SK-N-SH treated with all-trans-retinoic acid at 6 μM for 48 hours (cell line): Measurements from ENCODE around the gene IL4R.

Experiments
- ATAC-seq: fragments of 200-7000 bp; cut with Tn5 transposase; 3 replicates; pipeline ENCODE4 v1.9.1; 2020; ENCODE audit warnings: mild to moderate bottlenecking, moderate library complexity
- ARNTL ChIP-seq: fragments of 450-650 bp; formaldehyde crosslinking; IDR thresholded peaks from 2 replicates; pipeline ENCODE4 v1.5.0; 2020; ENCODE audit warnings: low read depth, mild to moderate bottlenecking, moderate library complexity, borderline replicate concordance
- BACH2 ChIP-seq: fragments of 250-450 bp; sonication (Bioruptor Pico); IDR thresholded peaks from 2 replicates; pipeline ENCODE4 v1.9.0; 2021; ENCODE audit warnings: mild to moderate bottlenecking, borderline replicate concordance
- CSDC2 ChIP-seq: fragments of 250-450 bp; sonication (Bioruptor Pico); IDR thresholded peaks from 2 replicates; pipeline ENCODE4 v1.5.0; 2020; ENCODE audit warnings: mild to moderate bottlenecking, moderate library complexity
- ESRRG ChIP-seq: fragments of 250-450 bp; sonication (Bioruptor Pico); IDR thresholded peaks from 2 replicates; pipeline ENCODE4 v1.6.1; 2021; ENCODE audit warnings: mild to moderate bottlenecking
- GLIS3 ChIP-seq: fragments of 250-450 bp; sonication (Bioruptor Pico); IDR thresholded peaks from 2 replicates; pipeline ENCODE4 v1.5.0; 2020; ENCODE audit warnings: mild to moderate bottlenecking, moderate library complexity
- ISL1 ChIP-seq: fragments of 250-450 bp; sonication (Bioruptor Pico); IDR thresholded peaks from 2 replicates; pipeline ENCODE4 v2.1.2; 2022; ENCODE audit warnings: mild to moderate bottlenecking, moderate library complexity
- OSR1 ChIP-seq: fragments of 250-450 bp; sonication (Bioruptor Pico); IDR thresholded peaks from 2 replicates; pipeline ENCODE4 v1.8.0; 2022; ENCODE audit warnings: moderate library complexity, mild to moderate bottlenecking, inconsistent platforms
- PATZ1 ChIP-seq: fragments of 250-450 bp; sonication (Bioruptor Pico); IDR thresholded peaks from 2 replicates; pipeline ENCODE4 v1.8.0; 2020; ENCODE audit warnings: mild to moderate bottlenecking, moderate library complexity, borderline replicate concordance
- PPARA ChIP-seq: fragments of 250-450 bp; sonication (Bioruptor Pico); IDR thresholded peaks from 2 replicates; pipeline ENCODE4 v1.5.0; 2020; ENCODE audit warnings: mild to moderate bottlenecking, borderline replicate concordance
- RARB ChIP-seq: fragments of 250-450 bp; sonication (Bioruptor Pico); IDR thresholded peaks from 2 replicates; pipeline ENCODE4 v1.8.0; 2021; ENCODE audit warnings: mild to moderate bottlenecking, moderate library complexity
- SNAI2 ChIP-seq: fragments of 250-450 bp; sonication (Bioruptor Pico); IDR thresholded peaks from 2 replicates; pipeline ENCODE4 v1.5.0; 2020; ENCODE audit warnings: mild to moderate bottlenecking, moderate library complexity
- TCF4 ChIP-seq: fragments of 250-450 bp; sonication (Bioruptor Pico); IDR thresholded peaks from 2 replicates; pipeline ENCODE4 v1.8.0; 2021; ENCODE audit warnings: mild to moderate bottlenecking, moderate library complexity, borderline replicate concordance
- TOX ChIP-seq: fragments of 250-450 bp; sonication (Bioruptor Pico); IDR thresholded peaks from 2 replicates; pipeline ENCODE4 v1.8.0; 2021; ENCODE audit warnings: mild to moderate bottlenecking, moderate library complexity, borderline replicate concordance
- TSHZ2 ChIP-seq: fragments of 250-450 bp; sonication (Bioruptor Pico); IDR thresholded peaks from 2 replicates; pipeline ENCODE4 v1.5.0; 2020; ENCODE audit warnings: mild to moderate bottlenecking, moderate library complexity
- ZC3H10 ChIP-seq: fragments of 250-450 bp; sonication (Bioruptor Pico); IDR thresholded peaks from 2 replicates; pipeline ENCODE4 v1.5.1; 2021; ENCODE audit warnings: mild to moderate bottlenecking, moderate library complexity
- ZFP3 ChIP-seq: fragments of 250-450 bp; sonication (Bioruptor Pico); IDR thresholded peaks from 2 replicates; pipeline ENCODE4 v1.5.0; 2020; ENCODE audit warnings: mild to moderate bottlenecking, moderate library complexity
- ZFP30 ChIP-seq: fragments of 450-650 bp; formaldehyde crosslinking; IDR thresholded peaks from 2 replicates; pipeline ENCODE4 v1.5.0; 2022; ENCODE audit warnings: mild to moderate bottlenecking, moderate library complexity
- ZNF565 ChIP-seq: fragments of 450-650 bp; formaldehyde crosslinking; conservative IDR thresholded peaks from 2 replicates; pipeline ENCODE4 v1.5.0; 2020; ENCODE audit warnings: low read depth, mild to moderate bottlenecking, moderate library complexity
- ZNF70 ChIP-seq: fragments of 450-650 bp; formaldehyde crosslinking; IDR thresholded peaks from 2 replicates; pipeline ENCODE4 v1.5.0; 2020; ENCODE audit warnings: mild to moderate bottlenecking, moderate library complexity
- ZNF8 ChIP-seq: fragments of 450-650 bp; formaldehyde crosslinking; IDR thresholded peaks from 2 replicates; pipeline ENCODE4 v1.5.0; 2020; ENCODE audit warnings: mild to moderate bottlenecking, moderate library complexity
- TF ChIP-seq, protein P1 (sequence below): fragments of 250-450 bp; sonication (Bioruptor Pico); IDR thresholded peaks from 2 replicates; pipeline ENCODE4 v1.5.1; 2020; ENCODE audit warnings: low read depth, mild to moderate bottlenecking, moderate library complexity
- TF ChIP-seq, protein P2 (sequence below): fragments of 250-450 bp; sonication (Bioruptor Pico); IDR thresholded peaks from 2 replicates; pipeline ENCODE4 v1.8.0; 2021; ENCODE audit warnings: low read depth, mild to moderate bottlenecking, moderate library complexity, borderline replicate concordance
- TF ChIP-seq, protein P3 (sequence below): fragments of 250-450 bp; sonication (Bioruptor Pico); IDR thresholded peaks from 2 replicates; pipeline ENCODE4 v1.5.1; 2021; ENCODE audit warnings: mild to moderate bottlenecking, moderate library complexity

Gene IL4R

DNA sequence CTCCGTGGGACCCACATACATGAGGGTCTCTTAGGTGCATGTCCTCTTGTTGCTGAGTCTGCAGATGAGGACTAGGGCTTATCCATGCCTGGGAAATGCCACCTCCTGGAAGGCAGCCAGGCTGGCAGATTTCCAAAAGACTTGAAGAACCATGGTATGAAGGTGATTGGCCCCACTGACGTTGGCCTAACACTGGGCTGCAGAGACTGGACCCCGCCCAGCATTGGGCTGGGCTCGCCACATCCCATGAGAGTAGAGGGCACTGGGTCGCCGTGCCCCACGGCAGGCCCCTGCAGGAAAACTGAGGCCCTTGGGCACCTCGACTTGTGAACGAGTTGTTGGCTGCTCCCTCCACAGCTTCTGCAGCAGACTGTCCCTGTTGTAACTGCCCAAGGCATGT lies 50.0 kb downstream of the IL4R start:
- ATAC-seq = no peak

DNA sequence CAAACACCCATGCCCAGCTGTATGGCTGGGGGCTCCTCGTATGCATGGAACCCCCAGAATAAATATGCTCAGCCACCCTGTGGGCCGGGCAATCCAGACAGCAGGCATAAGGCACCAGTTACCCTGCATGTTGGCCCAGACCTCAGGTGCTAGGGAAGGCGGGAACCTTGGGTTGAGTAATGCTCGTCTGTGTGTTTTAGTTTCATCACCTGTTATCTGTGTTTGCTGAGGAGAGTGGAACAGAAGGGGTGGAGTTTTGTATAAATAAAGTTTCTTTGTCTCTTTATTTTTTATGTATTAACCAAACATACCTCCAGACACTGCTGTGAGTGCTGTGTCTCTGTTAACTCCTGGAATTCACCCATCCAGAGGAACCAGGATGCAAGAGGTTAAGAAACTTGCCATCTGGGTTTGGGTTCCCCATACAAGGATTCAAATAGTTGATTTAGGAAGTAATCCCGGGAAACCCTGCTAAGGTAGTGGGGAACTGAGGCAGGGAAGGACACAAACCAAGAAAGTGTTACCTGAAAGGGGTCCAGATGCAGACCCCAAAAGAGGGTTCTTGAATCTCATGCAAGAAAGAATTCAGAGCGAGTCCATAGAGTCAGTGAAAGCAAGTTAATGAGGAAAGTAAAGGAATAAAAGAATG lies 50.8 kb downstream of the IL4R start:
- ATAC-seq = no peak
- TF ChIP-seq BACH2 (CRISPR knock-in tag) = no peak
- no peak for TF ChIP-seq ZFP3 (CRISPR knock-in tag)
- TF ChIP-seq ZNF565 = no peak
- no peak for TF ChIP-seq CSDC2
- TF ChIP-seq TCF4 (CRISPR knock-in tag) = no peak
- no peak for TF ChIP-seq TOX (CRISPR knock-in tag)
- no peak for TF ChIP-seq PATZ1 (CRISPR knock-in tag)
- no peak for TF ChIP-seq ZFP30 (CRISPR knock-in tag)
- TF ChIP-seq RARB (CRISPR knock-in tag) = no peak

More for the DNA sequence above, 50.0 kb downstream of the IL4R start:
- TF ChIP-seq ZC3H10 (CRISPR knock-in tag) (no peak), ZFP3 (CRISPR knock-in tag) (no peak), SNAI2 (CRISPR knock-in tag) (no peak), ZFP30 (CRISPR knock-in tag) (no peak), OSR1 (no peak), ZNF565 (no peak), PATZ1 (CRISPR knock-in tag) (no peak), TOX (CRISPR knock-in tag) (no peak), BACH2 (CRISPR knock-in tag) (no peak), ZNF8 (CRISPR knock-in tag) (no peak), TCF4 (CRISPR knock-in tag) (no peak), RARB (CRISPR knock-in tag) (no peak), ZNF70 (CRISPR knock-in tag) (no peak), CSDC2 (no peak), ESRRG (CRISPR knock-in tag) (no peak), ARNTL (no peak)
- TF ChIP-seq, protein P1, sequence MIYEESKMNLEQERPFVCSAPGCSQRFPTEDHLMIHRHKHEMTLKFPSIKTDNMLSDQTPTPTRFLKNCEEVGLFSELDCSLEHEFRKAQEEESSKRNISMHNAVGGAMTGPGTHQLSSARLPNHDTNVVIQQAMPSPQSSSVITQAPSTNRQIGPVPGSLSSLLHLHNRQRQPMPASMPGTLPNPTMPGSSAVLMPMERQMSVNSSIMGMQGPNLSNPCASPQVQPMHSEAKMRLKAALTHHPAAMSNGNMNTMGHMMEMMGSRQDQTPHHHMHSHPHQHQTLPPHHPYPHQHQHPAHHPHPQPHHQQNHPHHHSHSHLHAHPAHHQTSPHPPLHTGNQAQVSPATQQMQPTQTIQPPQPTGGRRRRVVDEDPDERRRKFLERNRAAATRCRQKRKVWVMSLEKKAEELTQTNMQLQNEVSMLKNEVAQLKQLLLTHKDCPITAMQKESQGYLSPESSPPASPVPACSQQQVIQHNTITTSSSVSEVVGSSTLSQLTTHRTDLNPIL (CRISPR knock-in tag) = no peak
- TF ChIP-seq, protein P2, sequence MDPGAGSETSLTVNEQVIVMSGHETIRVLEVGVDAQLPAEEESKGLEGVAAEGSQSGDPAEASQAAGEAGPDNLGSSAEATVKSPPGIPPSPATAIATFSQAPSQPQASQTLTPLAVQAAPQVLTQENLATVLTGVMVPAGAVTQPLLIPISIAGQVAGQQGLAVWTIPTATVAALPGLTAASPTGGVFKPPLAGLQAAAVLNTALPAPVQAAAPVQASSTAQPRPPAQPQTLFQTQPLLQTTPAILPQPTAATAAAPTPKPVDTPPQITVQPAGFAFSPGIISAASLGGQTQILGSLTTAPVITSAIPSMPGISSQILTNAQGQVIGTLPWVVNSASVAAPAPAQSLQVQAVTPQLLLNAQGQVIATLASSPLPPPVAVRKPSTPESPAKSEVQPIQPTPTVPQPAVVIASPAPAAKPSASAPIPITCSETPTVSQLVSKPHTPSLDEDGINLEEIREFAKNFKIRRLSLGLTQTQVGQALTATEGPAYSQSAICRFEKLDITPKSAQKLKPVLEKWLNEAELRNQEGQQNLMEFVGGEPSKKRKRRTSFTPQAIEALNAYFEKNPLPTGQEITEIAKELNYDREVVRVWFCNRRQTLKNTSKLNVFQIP = no peak
- TF ChIP-seq, protein P3, sequence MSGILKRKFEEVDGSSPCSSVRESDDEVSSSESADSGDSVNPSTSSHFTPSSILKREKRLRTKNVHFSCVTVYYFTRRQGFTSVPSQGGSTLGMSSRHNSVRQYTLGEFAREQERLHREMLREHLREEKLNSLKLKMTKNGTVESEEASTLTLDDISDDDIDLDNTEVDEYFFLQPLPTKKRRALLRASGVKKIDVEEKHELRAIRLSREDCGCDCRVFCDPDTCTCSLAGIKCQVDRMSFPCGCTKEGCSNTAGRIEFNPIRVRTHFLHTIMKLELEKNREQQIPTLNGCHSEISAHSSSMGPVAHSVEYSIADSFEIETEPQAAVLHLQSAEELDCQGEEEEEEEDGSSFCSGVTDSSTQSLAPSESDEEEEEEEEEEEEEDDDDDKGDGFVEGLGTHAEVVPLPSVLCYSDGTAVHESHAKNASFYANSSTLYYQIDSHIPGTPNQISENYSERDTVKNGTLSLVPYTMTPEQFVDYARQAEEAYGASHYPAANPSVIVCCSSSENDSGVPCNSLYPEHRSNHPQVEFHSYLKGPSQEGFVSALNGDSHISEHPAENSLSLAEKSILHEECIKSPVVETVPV (CRISPR knock-in tag) = no peak

DNA sequence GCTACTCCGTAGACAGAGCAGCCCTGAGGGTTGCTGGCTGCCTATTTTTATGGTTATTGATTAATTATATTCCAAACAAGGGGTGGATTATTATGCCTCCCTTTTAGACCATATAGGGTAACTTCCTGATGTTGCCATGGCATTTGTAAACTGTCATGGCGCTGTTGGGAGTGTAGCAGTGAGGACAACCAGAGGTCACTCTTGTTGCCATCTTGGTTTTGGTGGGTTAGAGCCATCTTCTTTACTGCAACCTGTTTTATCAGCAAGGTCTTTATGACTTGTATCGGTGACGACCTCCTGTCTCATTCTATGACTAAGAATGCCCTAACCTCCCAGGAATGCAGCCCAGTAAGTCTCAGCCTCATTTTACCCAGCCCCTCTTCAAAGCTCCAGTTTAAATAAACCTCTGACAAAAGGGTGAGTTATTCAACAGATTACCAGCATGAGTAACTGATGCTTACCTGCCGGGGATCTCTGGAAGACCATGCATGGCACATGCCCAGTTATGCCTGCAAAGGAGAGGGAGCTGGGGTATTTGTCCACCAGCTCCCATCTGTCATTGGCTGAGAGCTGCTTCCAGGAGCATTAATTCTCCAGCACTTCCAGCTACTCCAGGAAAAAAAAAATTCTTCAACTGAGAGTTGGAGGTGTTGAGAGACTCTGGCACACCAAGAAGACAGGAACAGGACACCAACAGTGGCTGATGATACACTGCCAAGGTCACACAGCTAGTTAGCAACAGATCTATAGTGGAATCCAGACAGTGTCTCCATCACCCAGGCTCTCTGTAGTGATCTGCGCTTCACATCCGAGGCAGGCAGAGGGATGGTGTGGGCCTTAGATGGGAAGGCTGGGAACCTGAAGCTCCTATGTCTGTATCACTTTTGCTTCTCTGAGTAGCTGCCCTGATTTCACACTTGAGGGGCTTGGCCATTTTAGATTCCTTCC lies 51.6 kb downstream of the IL4R start:
- no peak for ATAC-seq
- TF ChIP-seq ZNF8 (CRISPR knock-in tag) = no peak
- TF ChIP-seq RARB (CRISPR knock-in tag) = no peak
- no peak for TF ChIP-seq PPARA (CRISPR knock-in tag)
- no peak for TF ChIP-seq ESRRG (CRISPR knock-in tag)
- TF ChIP-seq GLIS3 (CRISPR knock-in tag) = no peak
- TF ChIP-seq ISL1 = no peak
- no peak for TF ChIP-seq TCF4 (CRISPR knock-in tag)
- no peak for TF ChIP-seq OSR1
- no peak for TF ChIP-seq ZC3H10 (CRISPR knock-in tag)
- no peak for TF ChIP-seq SNAI2 (CRISPR knock-in tag)
- TF ChIP-seq ZNF70 (CRISPR knock-in tag) = no peak
- no peak for TF ChIP-seq CSDC2
- TF ChIP-seq TSHZ2 (CRISPR knock-in tag) = no peak
- TF ChIP-seq ZFP30 (CRISPR knock-in tag) = no peak
- TF ChIP-seq BACH2 (CRISPR knock-in tag) = no peak
